ENCODE measurements around the gene NLRP12. TPM values are rescaled to one million over a fixed set of nuclear protein-coding genes. Genes with fewer than 3 reads are reported as not detected.
"Not testable (repeated sequence)": the region's sequence is repeated elsewhere in the genome, so short reads cannot be mapped to it uniquely, and the experiment has no call there.

NLRP12 gene
- polyA plus RNA-seq, 2 of the 4 experiments (the other 2 are of a cell fraction) = 0.03 TPM

DNA sequence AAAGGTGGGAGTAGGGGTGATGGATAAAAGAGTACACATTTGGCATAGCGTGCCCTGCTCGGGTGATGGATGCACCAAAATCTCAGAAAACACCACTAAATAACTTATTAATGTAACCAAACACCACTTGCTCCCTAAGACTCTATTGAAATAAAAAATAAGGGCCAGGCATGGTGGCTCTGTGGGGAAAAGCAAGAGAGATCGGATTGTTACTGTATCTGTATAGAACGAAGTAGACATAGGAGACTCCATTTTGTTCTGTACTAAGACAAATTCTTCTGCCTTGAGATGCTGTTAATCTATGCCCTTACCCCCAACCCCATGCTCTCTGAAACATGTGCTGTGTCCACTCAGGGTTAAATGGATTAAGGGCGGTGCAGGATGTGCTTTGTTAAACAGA, 14.3 kb upstream of the NLRP12 start:
- FAIRE-seq; H3K4me3 ChIP-seq; H3K27ac ChIP-seq; DNase-seq (ENCODE audit: low read depth in 1 of 2, low spot score in 1 of 2); POLR2A ChIA-PET; ATAC-seq; H3K4me2 ChIP-seq; H3K9me3 ChIP-seq: not testable (repeated sequence)
- H3K4me1 ChIP-seq = peaks cover 25% of the 10 kb centered on the region
- CTCF ChIA-PET = interaction anchor here (1.0 kb wide), 1 partner anchor 21 kb away, joined by 3 read pairs; no protein-coding TSS in a partner anchor
- TF ChIP-seq FOXS1 (CRISPR knock-in tag; IDR thresholded peaks at IDR 0.05) = peak; percentile 58; the same call in 1 of the 2 replicates
- TF ChIP-seq EHF (CRISPR knock-in tag; IDR thresholded peaks at IDR 0.05) = peak; percentile 78; the same call in 1 of the 2 replicates
- peak; percentile 27; the same call in 1 of the 2 replicates for TF ChIP-seq MAX (IDR thresholded peaks at IDR 0.05)
- peak; percentile 73; the same call in 1 of the 2 replicates for TF ChIP-seq ZSCAN20 (CRISPR knock-in tag; IDR thresholded peaks at IDR 0.05)
- TF ChIP-seq HEYL (CRISPR knock-in tag; IDR thresholded peaks at IDR 0.05) = 0 out of 2 replicates have a peak, but pooled peaks have one; percentile 75
- TF ChIP-seq ZNF302 (CRISPR knock-in tag; IDR thresholded peaks at IDR 0.05) = 0 out of 2 replicates have a peak, but pooled peaks have one; percentile 28
- TF ChIP-seq HOXB13 (CRISPR knock-in tag; IDR thresholded peaks at IDR 0.05; ENCODE audit: low read depth) = peak; percentile 54; the same call in 1 of the 2 replicates
- 78% methylated on average over 5 of the region's 5 CpGs for WGBS (ENCODE audit: missing lambda C conversion rate)

- POLR2A ChIA-PET; DNase-seq (ENCODE audit: low read depth in 1 of 2, low spot score in 1 of 2); H3K4me1 ChIP-seq; H3K9me3 ChIP-seq; CTCF ChIA-PET; H3K4me3 ChIP-seq; H3K27ac ChIP-seq; ATAC-seq; H3K4me2 ChIP-seq; FAIRE-seq: not testable (repeated sequence)
- 81% methylated on average over 12 of the region's 13 CpGs for WGBS (ENCODE audit: missing lambda C conversion rate)
These were observed 8.7 kb upstream of the NLRP12 start for GRCh38 chr19:53832861-53833260.

- ATAC-seq = no peak
- DNase-seq (ENCODE audit: low read depth in 1 of 2, low spot score in 1 of 2) = no peak
- TF ChIP-seq CEBPB (IDR thresholded peaks at IDR 0.05) = no peak
- 70% methylated on average over 3 of the region's 3 CpGs for WGBS (ENCODE audit: missing lambda C conversion rate)
- Histone ChIP-seq H3K4me3 (no peak overlapping the region), H3K4me1 (no peaks in the 10 kb centered on the region), H3K4me2 (no peak overlapping the region), H3K27ac (no peak overlapping the region), H3K9me3 (no peaks in the 10 kb centered on the region)
- ChIA-PET POLR2A (no interaction called here), CTCF (interaction anchor here (1.1 kb wide), 1 partner anchor 16 kb away, joined by 4 read pairs; no protein-coding TSS in a partner anchor)
- FAIRE-seq = no peak
These were observed 4.4 kb upstream of the NLRP12 start for GRCh38 chr19:53828531-53828930.

GRCh38 chr19:53826876-53827275, 2.8 kb upstream of the NLRP12 start:
- H3K9me3 ChIP-seq = no peaks in the 10 kb centered on the region
- POLR2A ChIA-PET = no interaction called here
- CTCF ChIA-PET = interaction anchor here (0.5 to 1.3 kb wide), 5 partner anchors 17 to 102 kb away, joined by 3 to 6 read pairs (median 3); no protein-coding TSS in a partner anchor
- H3K4me1 ChIP-seq = no peaks in the 10 kb centered on the region
- DNase-seq (ENCODE audit: low read depth in 1 of 2, low spot score in 1 of 2) (no peak), FAIRE-seq (no peak), ATAC-seq (no peak)
- H3K27ac ChIP-seq = no peak overlapping the region
- H3K4me3 ChIP-seq = no peak overlapping the region
- no peak for TF ChIP-seq EP300 (IDR thresholded peaks at IDR 0.05)
- TF ChIP-seq FOSB (CRISPR knock-in tag; IDR thresholded peaks at IDR 0.05) = no peak
- no peak for TF ChIP-seq NR3C1 (IDR thresholded peaks at IDR 0.05)
- WGBS (ENCODE audit: missing lambda C conversion rate) = 90% methylated on average over 7 of the region's 7 CpGs
- no peak overlapping the region for H3K4me2 ChIP-seq

GRCh38 chr19:53823380-53824120, 564 bp downstream of the NLRP12 start:
- H3K4me1 ChIP-seq = no peaks in the 10 kb centered on the region
- ATAC-seq (peak in 1 of 2 experiments; percentile 32; a peak in 3 of 6 replicates), DNase-seq (ENCODE audit: low read depth in 1 of 2, low spot score in 1 of 2) (no peak), FAIRE-seq (no peak)
- CTCF ChIA-PET = interaction anchor here (6.5 kb wide), 1 partner anchor 14 kb away, joined by 47 read pairs; no protein-coding TSS in a partner anchor
- WGBS (ENCODE audit: missing lambda C conversion rate) = 71% methylated on average over 12 of the region's 12 CpGs
- POLR2A ChIA-PET = no interaction called here
- no peak overlapping the region for H3K27ac ChIP-seq
- H3K9me3 ChIP-seq = no peaks in the 10 kb centered on the region
- H3K4me2 ChIP-seq = no peak overlapping the region
- TF ChIP-seq RFX5 (IDR thresholded peaks at IDR 0.05) (no peak), RAD21 (conservative IDR thresholded peaks at IDR 0.05 in 1 of 2, IDR thresholded peaks at IDR 0.05 in 1 of 2) (no peak), POLR2AphosphoS2 (conservative IDR thresholded peaks at IDR 0.05; ENCODE audit: low read length) (no peak), JUN (IDR thresholded peaks at IDR 0.05) (no peak), NR3C1 (IDR thresholded peaks at IDR 0.05) (no peak), ESRRA (IDR thresholded peaks at IDR 0.05; ENCODE audit: borderline replicate concordance, low read length) (no peak), BHLHE40 (IDR thresholded peaks at IDR 0.05; ENCODE audit: low read depth, low read length) (no peak)
- H3K4me3 ChIP-seq = no peak overlapping the region
